Endothelial cell of umbilical vein (primary cell): ENCODE results near the gene PPM1G. TPM values are rescaled to one million over a fixed set of nuclear protein-coding genes. Genes with fewer than 3 reads are reported as not detected.

Experiments used
- BruUV-seq: library from RNA; stranded (reverse); fragments of 400-500 nt; replicated peaks from 2 replicates; lab custom pipeline; 2021; lab: Mats Ljungman, UMichigan
- CTCF ChIA-PET: fragments of 300-600, 350-600 bp; sonication (Branson Sonifier 250); formaldehyde crosslinking; loops from one replicate; lab custom pipeline; 2021; ENCODE audit warnings: antibody characterized with exemption, inconsistent platforms; lab: Charles Lee
- POLR2A ChIA-PET: fragments of 300-600, 350-600 bp; sonication (Branson Sonifier 250); formaldehyde crosslinking; loops from one replicate; lab custom pipeline; 2021; ENCODE audit warnings: antibody characterized with exemption, inconsistent platforms; lab: Charles Lee
- DNase-seq: peaks from one replicate; pipeline ENCODE4 v3.0.0-alpha.2; 2011; ENCODE audit warnings: low read depth, low spot score
- FAIRE-seq: peaks from 2 replicates; lab custom pipeline; 2011; peaks lifted over from hg19 to GRCh38; lab: Jason Lieb, UNC
- H2AFZ ChIP-seq: 2 replicates; pipeline ENCODE4 v1.6.0; 2012; ENCODE audit warnings: low read depth, low read length, control low read depth, inconsistent platforms
- H3K27ac ChIP-seq: 2 replicates; pipeline ENCODE4 v1.5.1; 2011; ENCODE audit warnings: low read depth, mild to moderate bottlenecking, control low read depth, low read length, moderate library complexity; ENCODE audit not compliant: insufficient read depth
- H3K27me3 ChIP-seq, 2 experiments: 2 replicates each; pipeline versions ENCODE4 v1.6.0 to v1.6.1; 2011; ENCODE audit warnings: low read length in 2 of 2, mixed read lengths in 1 of 2; ENCODE audit not compliant: control insufficient read depth in 2 of 2, insufficient read depth in 2 of 2
- H3K36me3 ChIP-seq, 2 experiments: 2 replicates in 1 of 2; 3 replicates in 1 of 2; pipeline ENCODE4 v1.5.1; 2011; ENCODE audit warnings: low read length in 2 of 2, mild to moderate bottlenecking in 1 of 2, moderate library complexity in 1 of 2; ENCODE audit not compliant: control insufficient read depth in 2 of 2, insufficient read depth in 2 of 2; ENCODE audit errors: extremely low read depth in 1 of 2
- H3K4me1 ChIP-seq: 3 replicates; pipeline ENCODE4 v1.5.1; 2011; ENCODE audit warnings: mild to moderate bottlenecking, low read length; ENCODE audit not compliant: control insufficient read depth, insufficient read depth; ENCODE audit errors: extremely low read depth
- H3K4me2 ChIP-seq: 2 replicates; pipeline ENCODE4 v1.6.1; 2011; ENCODE audit warnings: low read length, control low read depth, mixed read lengths; ENCODE audit not compliant: insufficient read depth
- H3K4me3 ChIP-seq, 3 experiments: fragments of 200-600 bp in 1 of 3; sonication (generic), shearing (Covaris generic) in 1 of 3; replicated peaks in 1 of 3; 2 replicates each; pipeline ENCODE4 v1.5.1; 2011 to 2016; ENCODE audit warnings: control low read depth in 3 of 3, low read length in 3 of 3, mild to moderate bottlenecking in 2 of 3, inconsistent platforms in 1 of 3, low read depth in 1 of 3, moderate library complexity in 1 of 3; ENCODE audit not compliant: insufficient read depth in 1 of 3
- H3K79me2 ChIP-seq: 2 replicates; pipeline ENCODE4 v1.6.0; 2012; ENCODE audit warnings: low read length, inconsistent platforms; ENCODE audit not compliant: control insufficient read depth, insufficient read depth
- H3K9ac ChIP-seq: replicated peaks from 2 replicates; pipeline ENCODE3; 2011; ENCODE audit warnings: low read length, control low read depth; ENCODE audit not compliant: insufficient read depth; ENCODE audit errors: extremely low read depth
- H3K9me1 ChIP-seq: replicated peaks from 3 replicates; pipeline ENCODE4 v1.6.0; 2011; ENCODE audit warnings: mild to moderate bottlenecking, low read length; ENCODE audit not compliant: control insufficient read depth, insufficient read depth; ENCODE audit errors: extremely low read depth
- H3K9me3 ChIP-seq: replicated peaks from 2 replicates; pipeline ENCODE4 v1.5.1; 2012; ENCODE audit warnings: low read length, inconsistent platforms; ENCODE audit not compliant: control insufficient read depth, insufficient read depth
- H4K20me1 ChIP-seq: replicated peaks from 2 replicates; pipeline ENCODE3; 2011; ENCODE audit warnings: mild to moderate bottlenecking, low read length; ENCODE audit not compliant: control insufficient read depth, insufficient read depth; ENCODE audit errors: extremely low read depth
- CTCF ChIP-seq, 2 donors: IDR thresholded peaks; 1 replicate in 1 of 2; 2 replicates in 1 of 2; pipeline ENCODE4 v1.5.1; 2011; ENCODE audit warnings: low read length in 2 of 2, mild to moderate bottlenecking in 2 of 2, moderate library complexity in 2 of 2, control low read depth in 1 of 2, inconsistent platforms in 1 of 2, low read depth in 1 of 2; ENCODE audit not compliant: insufficient read depth in 1 of 2; ENCODE audit errors: extremely low read depth in 1 of 2
- FOS ChIP-seq: IDR thresholded peaks from 2 replicates; pipeline ENCODE4 v1.6.1; 2011; ENCODE audit warnings: mild to moderate bottlenecking, low read length, moderate library complexity, borderline replicate concordance; ENCODE audit not compliant: insufficient read depth
- GATA2 ChIP-seq: IDR thresholded peaks from 2 replicates; pipeline ENCODE4 v1.7.0; 2011; ENCODE audit warnings: low read depth, mild to moderate bottlenecking, moderate library complexity, mixed read lengths, low read length; ENCODE audit not compliant: insufficient read length, insufficient read depth
- JUN ChIP-seq: IDR thresholded peaks from 2 replicates; pipeline ENCODE4 v1.6.1; 2011; ENCODE audit warnings: borderline replicate concordance, low read depth; ENCODE audit not compliant: insufficient read length, insufficient read depth
- MYC ChIP-seq: IDR thresholded peaks from one replicate; pipeline ENCODE4 v1.6.1; 2011; ENCODE audit warnings: mild to moderate bottlenecking, low read depth, low read length
- POLR2A ChIP-seq: IDR thresholded peaks from 2 replicates; pipeline ENCODE4 v1.6.1; 2012; ENCODE audit warnings: low read depth, mild to moderate bottlenecking, control low read depth, low read length
- POLR2AphosphoS5 ChIP-seq: IDR thresholded peaks from 2 replicates; pipeline ENCODE4 v1.6.1; 2012; ENCODE audit warnings: low read depth, mild to moderate bottlenecking, control low read depth, low read length, moderate library complexity; ENCODE audit not compliant: insufficient read depth
- dilution Hi-C: fragments of 300-500 bp; cut with MboI; formaldehyde crosslinking; loops from one replicate; pipeline ENCODE4 v1.15.0; 2019; ENCODE audit warnings: low sequenced_read_pairs; ENCODE audit not compliant: extremely low pct_ligation_motif_present
- intact Hi-C: fragments of 100-400 bp; cut with micrococcal nuclease; formaldehyde crosslinking; loops from one replicate; pipeline ENCODE4 v1.10.0; 2022
- polyA plus RNA-seq, 4 experiments: library from polyadenylated mRNA; depleted of rRNA in 3 of 4; stranded (reverse) in 3 of 4; unstranded in 1 of 4; fragments of >200 nt; gene quantifications; 2 replicates each; pipeline versions ENCODE4 v1.2.1 to v1.2.3, GENCODE V29; 2011 to 2012; ENCODE audit warnings: missing spikeins in 1 of 4
- total RNA-seq: library from RNA; stranded (reverse); gene quantifications from 2 replicates; pipeline ENCODE4 v1.2.3, GENCODE V29; 2021
- TF ChIP-seq, protein P1 (sequence below): IDR thresholded peaks from 2 replicates; pipeline ENCODE4 v1.6.1; 2011; ENCODE audit not compliant: insufficient read depth, insufficient read length

PPM1G gene
- total and polyA plus RNA-seq, 2 donors (not counting 3 experiments of a cell fraction or from before 2014, with no cell fraction given), result 48.1 to 135 TPM

DNA sequence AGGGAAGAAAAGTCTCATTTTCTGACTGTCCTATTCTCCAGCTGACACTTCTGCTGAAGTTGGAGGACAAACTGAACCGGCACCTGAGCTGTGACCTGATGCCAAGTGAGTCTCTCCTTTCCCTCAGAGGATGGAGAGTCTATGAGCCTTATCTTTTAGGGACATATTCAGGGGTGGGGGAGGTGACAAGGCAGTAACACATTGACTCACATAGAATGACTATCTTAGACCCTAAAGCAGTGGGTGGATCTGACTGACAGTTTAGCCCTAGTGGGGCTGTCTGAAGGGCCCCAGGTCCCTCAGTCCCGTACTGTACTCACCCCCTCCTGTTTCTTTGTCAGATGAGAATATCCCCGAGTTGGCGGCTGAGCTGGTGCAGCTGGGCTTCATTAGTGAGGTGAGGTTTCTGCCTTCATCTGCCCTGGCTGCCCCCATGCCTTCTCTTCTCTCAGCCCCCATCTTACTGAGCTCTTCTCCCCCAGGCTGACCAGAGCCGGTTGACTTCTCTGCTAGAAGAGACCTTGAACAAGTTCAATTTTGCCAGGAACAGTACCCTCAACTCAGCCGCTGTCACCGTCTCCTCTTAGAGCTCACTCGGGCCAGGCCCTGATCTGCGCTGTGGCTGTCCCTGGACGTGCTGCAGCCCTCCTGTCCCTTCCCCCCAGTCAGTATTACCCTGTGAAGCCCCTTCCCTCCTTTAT lies 32.0 kb upstream of the PPM1G start:
- H3K4me1 ChIP-seq, result no peaks in the 10 kb centered on the region
- H3K27ac ChIP-seq, result no peak overlapping the region
- H3K36me3 ChIP-seq, result peaks cover 13 to 49% of the 10 kb centered on the region in 2 experiments
- no peaks in the 10 kb centered on the region for H3K9me1 ChIP-seq
- dilution Hi-C loops, result no loop called here
- DNase-seq (no peak), FAIRE-seq (no peak)
- POLR2A ChIA-PET, result no interaction called here
- no peaks in the 10 kb centered on the region for H3K9me3 ChIP-seq
- no peaks in the 10 kb centered on the region for H4K20me1 ChIP-seq
- no peak for TF ChIP-seq GATA2
- TF ChIP-seq POLR2A, result peak; percentile 26
- TSS peak; percentile 57 for BruUV-seq
- intact Hi-C loops, result loop anchor here (1.0 kb wide), 1 partner anchor 12 kb away; no protein-coding TSS in a partner anchor
- no peak overlapping the region for H3K4me2 ChIP-seq
- H3K9ac ChIP-seq, result no peak overlapping the region
- H3K27me3 ChIP-seq, result no peaks in the 10 kb centered on the region
- H3K79me2 ChIP-seq, result no peaks in the 10 kb centered on the region
- CTCF ChIA-PET, result interaction anchor here (1.0 kb wide), 1 partner anchor 242 kb away, joined by 3 read pairs; no protein-coding TSS in a partner anchor
- H3K4me3 ChIP-seq, result no peak overlapping the region
- no peak overlapping the region for H2AFZ ChIP-seq

- Histone ChIP-seq H3K9me3 (no peaks in the 10 kb centered on the region), H3K27ac (no peak overlapping the region), H3K4me2 (no peak overlapping the region), H3K36me3 (peaks cover 29 to 44% of the 10 kb centered on the region in 2 experiments), H4K20me1 (no peaks in the 10 kb centered on the region), H3K9ac (no peak overlapping the region), H3K4me3 (no peak overlapping the region), H3K79me2 (peaks cover 23% of the 10 kb centered on the region), H3K9me1 (no peaks in the 10 kb centered on the region), H3K27me3 (no peaks in the 10 kb centered on the region), H3K4me1 (peaks cover 10% of the 10 kb centered on the region), H2AFZ (no peak overlapping the region)
- dilution Hi-C loops (no loop called here), intact Hi-C loops (no loop called here)
- ChIA-PET CTCF (interaction anchor here (0.9 kb wide), 1 partner anchor 248 kb away, joined by 3 read pairs; no protein-coding TSS in a partner anchor), POLR2A (no interaction called here)
- no peak for TF ChIP-seq MYC
- TF ChIP-seq JUN, result no peak
- no peak for TF ChIP-seq FOS
- TF ChIP-seq GATA2, result no peak
- TF ChIP-seq, protein P1, sequence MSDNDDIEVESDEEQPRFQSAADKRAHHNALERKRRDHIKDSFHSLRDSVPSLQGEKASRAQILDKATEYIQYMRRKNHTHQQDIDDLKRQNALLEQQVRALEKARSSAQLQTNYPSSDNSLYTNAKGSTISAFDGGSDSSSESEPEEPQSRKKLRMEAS, result no peak
- no peak for TF ChIP-seq CTCF (IDR thresholded peaks at IDR 0.05; ENCODE audit: extremely low read depth in 1 of 2, insufficient read depth in 1 of 2, low read depth in 1 of 2, low read length in 2 of 2)
- no peak for TF ChIP-seq POLR2AphosphoS5
- FAIRE-seq (no peak), DNase-seq (no peak)
- no TSS peak for BruUV-seq
These were observed 26.2 kb upstream of the PPM1G start for GRCh38 chr2:27435628-27436027.
